ENCODE results near the gene BHLHE40. TPM values are rescaled to one million over a fixed set of nuclear protein-coding genes. Genes with fewer than 3 reads are reported as not detected.

The BHLHE40 gene
- polyA plus RNA-seq, 2 of the 4 experiments (the other 2 are of a cell fraction): 102 to 160 TPM

DNA sequence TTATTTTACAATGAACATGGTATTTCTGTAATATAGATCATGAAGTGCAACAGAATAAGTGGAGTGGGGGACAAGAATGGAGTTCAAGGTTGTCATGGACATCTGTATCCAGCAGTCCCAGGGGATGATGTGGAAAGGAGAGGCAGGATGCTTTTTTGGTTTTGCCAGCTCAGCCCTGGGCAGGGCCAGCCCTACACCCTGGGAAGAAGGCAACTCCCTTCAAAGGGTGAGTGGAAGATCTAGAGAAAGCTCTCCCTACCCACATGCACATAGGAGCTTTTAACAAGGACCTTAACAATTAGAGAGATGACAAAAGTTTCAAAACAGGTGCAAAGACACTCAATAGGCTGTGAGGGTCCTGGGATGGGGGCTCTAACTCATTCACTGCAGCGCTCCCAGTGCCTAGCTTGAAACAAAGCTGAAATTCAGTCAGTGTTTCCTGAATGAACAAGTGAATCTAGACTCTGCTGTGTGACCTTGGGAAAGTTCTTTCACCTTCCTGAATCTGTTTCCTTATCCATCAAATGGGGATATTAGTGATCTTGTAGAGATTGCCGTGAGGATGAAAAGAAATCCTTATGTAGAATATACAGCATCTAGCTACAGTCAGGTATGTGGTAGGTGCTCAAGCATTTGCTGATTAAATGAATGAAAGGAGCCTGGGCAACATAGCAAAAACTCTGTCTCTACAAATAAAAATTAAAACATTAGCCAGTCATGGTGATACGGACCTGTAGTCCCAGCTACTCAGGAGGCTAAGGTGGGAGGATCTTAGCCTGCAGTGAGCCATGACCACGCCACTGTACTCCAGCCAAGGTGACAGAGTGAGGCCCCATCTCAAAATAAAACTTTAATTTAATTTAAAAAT, 14.3 kb downstream of the BHLHE40 start:
- FAIRE-seq: no peak
- no peak for ATAC-seq
- H3K4me2 ChIP-seq: peak overlapping the region; percentile 48
- WGBS (ENCODE audit: missing lambda C conversion rate): 87% methylated on average over 4 of the region's 4 CpGs
- peaks cover 63% of the 10 kb centered on the region for H3K4me1 ChIP-seq
- H3K9me3 ChIP-seq: no peaks in the 10 kb centered on the region
- TF ChIP-seq ESRRA (IDR thresholded peaks at IDR 0.05; ENCODE audit: borderline replicate concordance, low read length) (peak; percentile 9; the same call in 1 of the 2 replicates), SREBF2 (IDR thresholded peaks at IDR 0.05) (no peak), NFE2L2 (conservative IDR thresholded peaks at IDR 0.05; ENCODE audit: low read length) (0 out of 2 replicates have a peak, but pooled peaks have one; percentile 12)
- POLR2A ChIA-PET: interaction anchor here (1.0 to 2.2 kb wide), 3 partner anchors 8 to 33 kb away, joined by 3 to 8 read pairs (median 5); no protein-coding TSS in a partner anchor
- H3K4me3 ChIP-seq: no peak overlapping the region
- peak overlapping the region; percentile 83 to 91 for H3K27ac ChIP-seq
- CTCF ChIA-PET: interaction anchor here (1.0 to 3.5 kb wide), 10 partner anchors 11 to 64 kb away, joined by 3 to 31 read pairs (median 8); partner anchors contain the start of gene BHLHE40
- no peak for DNase-seq (ENCODE audit: low read depth in 1 of 2, low spot score in 1 of 2)

DNA sequence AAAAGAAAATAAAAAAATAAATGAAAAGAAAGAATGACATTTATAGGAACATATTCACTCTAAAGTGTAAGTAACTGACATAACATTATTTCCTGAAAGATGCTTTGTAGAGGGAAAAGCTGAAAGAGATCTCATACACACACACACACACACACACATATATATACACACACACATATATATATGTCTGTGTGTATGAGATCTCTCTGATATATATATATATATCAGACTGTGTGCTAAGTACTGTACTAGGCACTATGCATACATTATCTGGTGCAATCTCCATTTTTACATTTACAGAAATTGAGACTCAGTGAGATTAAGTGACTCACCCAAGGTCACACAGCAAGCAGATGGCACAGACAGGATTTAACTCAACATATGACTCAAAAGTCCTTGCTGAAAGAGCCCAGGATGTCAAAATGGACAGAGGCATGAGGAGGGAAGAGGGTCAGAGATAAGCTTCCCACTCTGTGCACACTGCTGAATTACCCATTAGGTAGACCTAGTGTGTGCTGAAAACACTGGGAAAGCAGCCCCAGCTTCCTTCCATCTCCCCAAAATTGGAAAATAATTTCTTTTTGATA, 15.0 kb downstream of the BHLHE40 start:
- FAIRE-seq: no peak
- peak; percentile 33 to 37; a peak in 3 of 6 replicates for ATAC-seq
- peak overlapping the region; percentile 48 for H3K4me2 ChIP-seq

DNA sequence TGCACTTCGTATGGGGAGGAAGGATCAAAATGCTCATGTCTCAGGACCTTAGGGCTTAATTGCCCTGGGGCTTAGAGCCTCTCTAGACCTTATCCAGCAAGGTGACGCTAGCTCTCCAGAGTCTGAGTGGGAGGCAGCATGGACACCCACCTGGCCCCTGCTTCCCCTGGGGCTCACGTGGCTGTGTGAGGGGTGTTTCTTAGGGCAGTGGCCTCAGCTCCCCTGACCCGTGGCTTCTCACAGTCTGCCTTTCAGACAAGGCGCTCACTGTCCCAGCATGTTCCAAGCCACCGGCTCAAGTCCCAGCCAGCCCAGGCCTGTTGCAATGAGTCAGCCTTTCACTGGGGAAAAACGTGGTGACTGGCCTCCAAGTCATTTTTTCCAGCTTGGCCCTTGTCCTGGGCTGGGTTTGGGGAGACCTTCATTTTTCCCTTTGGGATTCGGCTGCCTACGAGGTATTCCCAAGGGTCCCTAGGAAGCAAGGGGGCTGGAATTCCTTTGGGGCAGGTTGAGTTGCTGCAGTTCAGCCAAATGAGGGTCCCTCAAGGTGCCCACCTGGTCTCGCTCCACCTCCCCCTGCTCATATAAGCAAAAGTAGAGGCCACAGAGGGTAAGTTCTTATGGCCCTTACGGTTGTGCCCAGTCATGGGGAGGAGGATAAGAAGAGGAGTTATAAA, 15.7 kb downstream of the BHLHE40 start:
- ChIA-PET CTCF (interaction anchor here (0.5 to 3.5 kb wide), 10 partner anchors 9 to 1537 kb away, joined by 3 to 31 read pairs (median 6); partner anchors contain the start of gene BHLHE40), POLR2A (interaction anchor here (1.1 to 2.2 kb wide), 7 partner anchors 8 to 32 kb away, joined by 3 to 8 read pairs (median 5); partner anchors contain the start of gene BHLHE40)
- Histone ChIP-seq H3K4me2 (peak overlapping the region; percentile 48), H3K4me3 (no peak overlapping the region), H3K27ac (peak overlapping the region; percentile 83 to 91), H3K4me1 (peaks cover 55% of the 10 kb centered on the region), H3K9me3 (no peaks in the 10 kb centered on the region)
- DNase-seq (ENCODE audit: low read depth in 1 of 2, low spot score in 1 of 2) (peak in 1 of 2 experiments; percentile 84), FAIRE-seq (no peak), ATAC-seq (peak; percentile 70 to 72)
- WGBS (ENCODE audit: missing lambda C conversion rate): 55% methylated on average over 9 of the region's 11 CpGs
- TF ChIP-seq FOXS1 (CRISPR knock-in tag; IDR thresholded peaks at IDR 0.05) (0 out of 2 replicates have a peak, but pooled peaks have one; percentile 13), CEBPB (IDR thresholded peaks at IDR 0.05) (no peak), ESRRA (IDR thresholded peaks at IDR 0.05; ENCODE audit: borderline replicate concordance, low read length) (no peak), MYC (IDR thresholded peaks at IDR 0.05; ENCODE audit: borderline replicate concordance, low read length) (peak; percentile 56; the same call in 1 of the 2 replicates), ZSCAN20 (CRISPR knock-in tag; IDR thresholded peaks at IDR 0.05) (peak; percentile 75; the same call in 1 of the 2 replicates), CBX2 (IDR thresholded peaks at IDR 0.05; ENCODE audit: borderline replicate concordance, low read depth) (no peak)
- TF ChIP-seq, protein P1, sequence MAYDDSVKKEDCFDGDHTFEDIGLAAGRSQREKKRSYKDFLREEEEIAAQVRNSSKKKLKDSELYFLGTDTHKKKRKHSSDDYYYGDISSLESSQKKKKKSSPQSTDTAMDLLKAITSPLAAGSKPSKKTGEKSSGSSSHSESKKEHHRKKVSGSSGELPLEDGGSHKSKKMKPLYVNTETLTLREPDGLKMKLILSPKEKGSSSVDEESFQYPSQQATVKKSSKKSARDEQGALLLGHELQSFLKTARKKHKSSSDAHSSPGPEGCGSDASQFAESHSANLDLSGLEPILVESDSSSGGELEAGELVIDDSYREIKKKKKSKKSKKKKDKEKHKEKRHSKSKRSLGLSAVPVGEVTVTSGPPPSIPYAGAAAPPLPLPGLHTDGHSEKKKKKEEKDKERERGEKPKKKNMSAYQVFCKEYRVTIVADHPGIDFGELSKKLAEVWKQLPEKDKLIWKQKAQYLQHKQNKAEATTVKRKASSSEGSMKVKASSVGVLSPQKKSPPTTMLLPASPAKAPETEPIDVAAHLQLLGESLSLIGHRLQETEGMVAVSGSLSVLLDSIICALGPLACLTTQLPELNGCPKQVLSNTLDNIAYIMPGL (CRISPR knock-in tag; IDR thresholded peaks at IDR 0.05; ENCODE audit: borderline replicate concordance): no peak
- TF ChIP-seq, protein P2, sequence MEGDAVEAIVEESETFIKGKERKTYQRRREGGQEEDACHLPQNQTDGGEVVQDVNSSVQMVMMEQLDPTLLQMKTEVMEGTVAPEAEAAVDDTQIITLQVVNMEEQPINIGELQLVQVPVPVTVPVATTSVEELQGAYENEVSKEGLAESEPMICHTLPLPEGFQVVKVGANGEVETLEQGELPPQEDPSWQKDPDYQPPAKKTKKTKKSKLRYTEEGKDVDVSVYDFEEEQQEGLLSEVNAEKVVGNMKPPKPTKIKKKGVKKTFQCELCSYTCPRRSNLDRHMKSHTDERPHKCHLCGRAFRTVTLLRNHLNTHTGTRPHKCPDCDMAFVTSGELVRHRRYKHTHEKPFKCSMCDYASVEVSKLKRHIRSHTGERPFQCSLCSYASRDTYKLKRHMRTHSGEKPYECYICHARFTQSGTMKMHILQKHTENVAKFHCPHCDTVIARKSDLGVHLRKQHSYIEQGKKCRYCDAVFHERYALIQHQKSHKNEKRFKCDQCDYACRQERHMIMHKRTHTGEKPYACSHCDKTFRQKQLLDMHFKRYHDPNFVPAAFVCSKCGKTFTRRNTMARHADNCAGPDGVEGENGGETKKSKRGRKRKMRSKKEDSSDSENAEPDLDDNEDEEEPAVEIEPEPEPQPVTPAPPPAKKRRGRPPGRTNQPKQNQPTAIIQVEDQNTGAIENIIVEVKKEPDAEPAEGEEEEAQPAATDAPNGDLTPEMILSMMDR (IDR thresholded peaks at IDR 0.05): no peak

More for the DNA sequence above, 15.0 kb downstream of the BHLHE40 start:
- TF ChIP-seq, protein P3, sequence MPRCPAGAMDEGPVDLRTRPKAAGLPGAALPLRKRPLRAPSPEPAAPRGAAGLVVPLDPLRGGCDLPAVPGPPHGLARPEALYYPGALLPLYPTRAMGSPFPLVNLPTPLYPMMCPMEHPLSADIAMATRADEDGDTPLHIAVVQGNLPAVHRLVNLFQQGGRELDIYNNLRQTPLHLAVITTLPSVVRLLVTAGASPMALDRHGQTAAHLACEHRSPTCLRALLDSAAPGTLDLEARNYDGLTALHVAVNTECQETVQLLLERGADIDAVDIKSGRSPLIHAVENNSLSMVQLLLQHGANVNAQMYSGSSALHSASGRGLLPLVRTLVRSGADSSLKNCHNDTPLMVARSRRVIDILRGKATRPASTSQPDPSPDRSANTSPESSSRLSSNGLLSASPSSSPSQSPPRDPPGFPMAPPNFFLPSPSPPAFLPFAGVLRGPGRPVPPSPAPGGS (IDR thresholded peaks at IDR 0.05): no peak
- 0 out of 2 replicates have a peak, but pooled peaks have one; percentile 26 for TF ChIP-seq FOSB (CRISPR knock-in tag; IDR thresholded peaks at IDR 0.05)
- TF ChIP-seq EP300 (IDR thresholded peaks at IDR 0.05): no peak
- TF ChIP-seq CBX2 (IDR thresholded peaks at IDR 0.05; ENCODE audit: borderline replicate concordance, low read depth): no peak
- TF ChIP-seq ZFP36 (IDR thresholded peaks at IDR 0.05; ENCODE audit: borderline replicate concordance, partially characterized antibody): peak; percentile 46
- TF ChIP-seq, protein P4, sequence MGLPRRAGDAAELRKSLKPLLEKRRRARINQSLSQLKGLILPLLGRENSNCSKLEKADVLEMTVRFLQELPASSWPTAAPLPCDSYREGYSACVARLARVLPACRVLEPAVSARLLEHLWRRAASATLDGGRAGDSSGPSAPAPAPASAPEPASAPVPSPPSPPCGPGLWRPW (IDR thresholded peaks at IDR 0.05): no peak
- 0 out of 2 replicates have a peak, but pooled peaks have one; percentile 31 for TF ChIP-seq EHF (CRISPR knock-in tag; IDR thresholded peaks at IDR 0.05)
- TF ChIP-seq FOSL2 (IDR thresholded peaks at IDR 0.05): no peak
- TF ChIP-seq FOSL2 (CRISPR knock-in tag; IDR thresholded peaks at IDR 0.05): peak; percentile 81
- no peak for TF ChIP-seq ZNF302 (CRISPR knock-in tag; IDR thresholded peaks at IDR 0.05)
- TF ChIP-seq, protein P5, sequence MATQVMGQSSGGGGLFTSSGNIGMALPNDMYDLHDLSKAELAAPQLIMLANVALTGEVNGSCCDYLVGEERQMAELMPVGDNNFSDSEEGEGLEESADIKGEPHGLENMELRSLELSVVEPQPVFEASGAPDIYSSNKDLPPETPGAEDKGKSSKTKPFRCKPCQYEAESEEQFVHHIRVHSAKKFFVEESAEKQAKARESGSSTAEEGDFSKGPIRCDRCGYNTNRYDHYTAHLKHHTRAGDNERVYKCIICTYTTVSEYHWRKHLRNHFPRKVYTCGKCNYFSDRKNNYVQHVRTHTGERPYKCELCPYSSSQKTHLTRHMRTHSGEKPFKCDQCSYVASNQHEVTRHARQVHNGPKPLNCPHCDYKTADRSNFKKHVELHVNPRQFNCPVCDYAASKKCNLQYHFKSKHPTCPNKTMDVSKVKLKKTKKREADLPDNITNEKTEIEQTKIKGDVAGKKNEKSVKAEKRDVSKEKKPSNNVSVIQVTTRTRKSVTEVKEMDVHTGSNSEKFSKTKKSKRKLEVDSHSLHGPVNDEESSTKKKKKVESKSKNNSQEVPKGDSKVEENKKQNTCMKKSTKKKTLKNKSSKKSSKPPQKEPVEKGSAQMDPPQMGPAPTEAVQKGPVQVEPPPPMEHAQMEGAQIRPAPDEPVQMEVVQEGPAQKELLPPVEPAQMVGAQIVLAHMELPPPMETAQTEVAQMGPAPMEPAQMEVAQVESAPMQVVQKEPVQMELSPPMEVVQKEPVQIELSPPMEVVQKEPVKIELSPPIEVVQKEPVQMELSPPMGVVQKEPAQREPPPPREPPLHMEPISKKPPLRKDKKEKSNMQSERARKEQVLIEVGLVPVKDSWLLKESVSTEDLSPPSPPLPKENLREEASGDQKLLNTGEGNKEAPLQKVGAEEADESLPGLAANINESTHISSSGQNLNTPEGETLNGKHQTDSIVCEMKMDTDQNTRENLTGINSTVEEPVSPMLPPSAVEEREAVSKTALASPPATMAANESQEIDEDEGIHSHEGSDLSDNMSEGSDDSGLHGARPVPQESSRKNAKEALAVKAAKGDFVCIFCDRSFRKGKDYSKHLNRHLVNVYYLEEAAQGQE (IDR thresholded peaks at IDR 0.05): peak; percentile 60
- Histone ChIP-seq H3K4me1 (peaks cover 56% of the 10 kb centered on the region), H3K9me3 (no peaks in the 10 kb centered on the region), H3K27ac (peak overlapping the region; percentile 83 to 91), H3K4me3 (no peak overlapping the region)
- peak in 1 of 2 experiments; percentile 60 for DNase-seq (ENCODE audit: low read depth in 1 of 2, low spot score in 1 of 2)
- ChIA-PET CTCF (interaction anchor here (1.0 to 3.5 kb wide), 9 partner anchors 10 to 283 kb away, joined by 4 to 31 read pairs (median 8); partner anchors contain the start of gene BHLHE40), POLR2A (interaction anchor here (1.1 to 2.2 kb wide), 7 partner anchors 8 to 32 kb away, joined by 3 to 8 read pairs (median 5); partner anchors contain the start of gene BHLHE40)
